CD14-positive monocyte (primary cell): ENCODE measurements around the gene PLXNA4. TPM values are rescaled to one million over a fixed set of nuclear protein-coding genes. Genes with fewer than 3 reads are reported as not detected.
A peak's percentile ranks its signal among the peaks of the same experiment; 100 is the strongest.

Experiments used
- DNase-seq, 3 donors: peaks; one replicate each; pipeline ENCODE4 v3.0.0-alpha.2; 2011 to 2022
- H2AFZ ChIP-seq: 2 replicates; pipeline ENCODE4 v1.6.0; 2012; ENCODE audit warnings: mild to moderate bottlenecking, low read depth, low read length, inconsistent platforms; ENCODE audit not compliant: insufficient read depth, poor library complexity, severe bottlenecking
- H3K27ac ChIP-seq, 2 donors: 1 replicate in 1 of 2; 2 replicates in 1 of 2; pipeline ENCODE4 v1.5.1; 2012 to 2013; ENCODE audit warnings: low read length in 2 of 2, control low read depth in 1 of 2, inconsistent platforms in 1 of 2, low read depth in 1 of 2, mild to moderate bottlenecking in 1 of 2
- H3K27me3 ChIP-seq, 2 donors: one replicate each; pipeline versions ENCODE4 v1.6.0 to v1.6.1; 2011 to 2013; ENCODE audit warnings: low read length in 2 of 2; ENCODE audit not compliant: control insufficient read depth in 2 of 2, insufficient read depth in 2 of 2
- H3K36me3 ChIP-seq, 2 donors: replicated peaks in 1 of 2; 1 replicate in 1 of 2; 2 replicates in 1 of 2; pipeline versions ENCODE4 v1.5.1 to v1.6.1; 2012 to 2013; ENCODE audit warnings: low read length in 2 of 2, control low read depth in 1 of 2, inconsistent platforms in 1 of 2, mild to moderate bottlenecking in 1 of 2; ENCODE audit not compliant: insufficient read depth in 2 of 2, control insufficient read depth in 1 of 2
- H3K4me1 ChIP-seq, 2 donors: 1 replicate in 1 of 2; 2 replicates in 1 of 2; pipeline versions ENCODE4 v1.5.1 to v1.6.1; 2012 to 2013; ENCODE audit warnings: low read length in 2 of 2, control low read depth in 1 of 2, inconsistent platforms in 1 of 2, mild to moderate bottlenecking in 1 of 2, moderate library complexity in 1 of 2; ENCODE audit not compliant: insufficient read depth in 2 of 2, control insufficient read depth in 1 of 2
- H3K4me2 ChIP-seq: replicated peaks from 2 replicates; pipeline ENCODE3; 2012; ENCODE audit warnings: low read length, moderate library complexity, mild to moderate bottlenecking; ENCODE audit not compliant: poor library complexity, severe bottlenecking; ENCODE audit errors: extremely low read depth
- H3K4me3 ChIP-seq, 3 experiments: fragments of 200-600 bp in 1 of 3; sonication (generic) in 1 of 3; replicated peaks in 1 of 3; 1 replicate in 2 of 3; 2 replicates in 1 of 3; pipeline ENCODE4 v1.5.1; 2011 to 2013; ENCODE audit warnings: low read length in 3 of 3, mild to moderate bottlenecking in 3 of 3, control low read depth in 2 of 3, low read depth in 2 of 3, inconsistent platforms in 1 of 3, moderate library complexity in 1 of 3
- H3K79me2 ChIP-seq: 2 replicates; pipeline ENCODE4 v1.6.0; 2012; ENCODE audit warnings: mild to moderate bottlenecking, control low read depth, inconsistent platforms, low read length, moderate library complexity; ENCODE audit not compliant: insufficient read depth
- H3K9ac ChIP-seq: 2 replicates; pipeline ENCODE4 v1.6.0; 2017; ENCODE audit warnings: low read length, mild to moderate bottlenecking; ENCODE audit not compliant: insufficient read depth, poor library complexity, severe bottlenecking
- H3K9me3 ChIP-seq, 2 donors: replicated peaks in 1 of 2; 1 replicate in 1 of 2; 2 replicates in 1 of 2; pipeline versions ENCODE4 v1.5.1 to v1.6.1; 2012 to 2013; ENCODE audit warnings: low read length in 2 of 2, control low read depth in 1 of 2; ENCODE audit not compliant: control insufficient read depth in 1 of 2, insufficient read depth in 1 of 2
- H4K20me1 ChIP-seq: 2 replicates; pipeline ENCODE4 v1.6.0; 2012; ENCODE audit warnings: mild to moderate bottlenecking, low read length, control low read depth, moderate library complexity; ENCODE audit not compliant: insufficient read depth
- H3K27ac Mint-ChIP-seq, 7 donors: one replicate each; pipeline ENCODE4 v1.8.0; 2020; ENCODE audit warnings: mild to moderate bottlenecking in 7 of 7, mixed read lengths in 7 of 7, moderate library complexity in 6 of 7, inconsistent platforms in 2 of 7
- H3K27me3 Mint-ChIP-seq, 3 donors: one replicate each; pipeline ENCODE4 v1.8.0; 2021 to 2022; ENCODE audit warnings: low read depth in 3 of 3, mild to moderate bottlenecking in 3 of 3, mixed read lengths in 3 of 3, moderate library complexity in 3 of 3, inconsistent platforms in 1 of 3
- H3K36me3 Mint-ChIP-seq, 2 donors: one replicate each; pipeline ENCODE4 v1.8.0; 2020; ENCODE audit warnings: mixed read lengths in 2 of 2, inconsistent platforms in 1 of 2, mild to moderate bottlenecking in 1 of 2
- H3K4me1 Mint-ChIP-seq: one replicate; pipeline ENCODE4 v1.8.0; 2020; ENCODE audit warnings: mild to moderate bottlenecking, mixed read lengths
- H3K4me3 Mint-ChIP-seq, 2 donors: one replicate each; pipeline ENCODE4 v1.8.0; 2020; ENCODE audit warnings: mild to moderate bottlenecking in 2 of 2, mixed read lengths in 2 of 2, moderate library complexity in 1 of 2
- H3K9me3 Mint-ChIP-seq, 7 donors: one replicate each; pipeline ENCODE4 v1.8.0; 2020 to 2022; ENCODE audit warnings: mixed read lengths in 7 of 7, mild to moderate bottlenecking in 6 of 7, moderate library complexity in 6 of 7, inconsistent platforms in 2 of 7
- WGBS: methylation state at CpG from one replicate; pipeline ENCODE4 v1.1.5; 2013; ENCODE audit warnings: missing lambda C conversion rate; ENCODE audit not compliant: insufficient coverage; 5-methylcytosine and 5-hydroxymethylcytosine counted together
- intact Hi-C, 2 donors: fragments of 100-400 bp; cut with micrococcal nuclease; formaldehyde crosslinking; loops; one replicate each; pipeline versions ENCODE4 v1.15.0 to v1.15.1; 2023
- polyA plus RNA-seq, 3 donors: library from polyadenylated mRNA; depleted of rRNA in 1 of 3; unstranded in 2 of 3; stranded (reverse) in 1 of 3; fragments of 300-500 nt in 2 of 3; fragments of >200 nt in 1 of 3; fragmentation: Illumina TruSeq in 2 of 3; gene quantifications; 1 replicate in 2 of 3; 2 replicates in 1 of 3; pipeline ENCODE4 v1.2.3, GENCODE V29; 2012 to 2021
- TF ChIP-seq, protein P1 (sequence below): fragments of 200-600 bp; IDR thresholded peaks from one replicate; pipeline ENCODE4 v1.8.0; 2022; ENCODE audit warnings: antibody characterized with exemption, mild to moderate bottlenecking

Gene PLXNA4
- polyA plus RNA-seq, 3 donors: not detected

- Histone ChIP-seq H3K4me3 (no peak overlapping the region), H4K20me1 (no peaks in the 10 kb centered on the region), H3K9me3 (no peaks in the 10 kb centered on the region), H2AFZ (no peak overlapping the region), H3K36me3 (no peaks in the 10 kb centered on the region), H3K4me2 (no peak overlapping the region), H3K79me2 (no peaks in the 10 kb centered on the region), H3K27ac (no peak overlapping the region), H3K27me3 (no peaks in the 10 kb centered on the region), H3K9ac (no peak overlapping the region), H3K4me1 (no peaks in the 10 kb centered on the region)
- Mint-ChIP-seq H3K9me3 (peaks cover 0 to 20% (median 5%) of the 10 kb centered on the region in 7 donors), H3K27me3 (peaks cover 3 to 5% (median 4%) of the 10 kb centered on the region in 3 donors), H3K4me1 (no peaks in the 10 kb centered on the region), H3K36me3 (no peaks in the 10 kb centered on the region), H3K27ac (peak overlapping the region in 1 of 7 donors; percentile 43), H3K4me3 (no peak overlapping the region)
- DNase-seq: no peak
- TF ChIP-seq, protein P1, sequence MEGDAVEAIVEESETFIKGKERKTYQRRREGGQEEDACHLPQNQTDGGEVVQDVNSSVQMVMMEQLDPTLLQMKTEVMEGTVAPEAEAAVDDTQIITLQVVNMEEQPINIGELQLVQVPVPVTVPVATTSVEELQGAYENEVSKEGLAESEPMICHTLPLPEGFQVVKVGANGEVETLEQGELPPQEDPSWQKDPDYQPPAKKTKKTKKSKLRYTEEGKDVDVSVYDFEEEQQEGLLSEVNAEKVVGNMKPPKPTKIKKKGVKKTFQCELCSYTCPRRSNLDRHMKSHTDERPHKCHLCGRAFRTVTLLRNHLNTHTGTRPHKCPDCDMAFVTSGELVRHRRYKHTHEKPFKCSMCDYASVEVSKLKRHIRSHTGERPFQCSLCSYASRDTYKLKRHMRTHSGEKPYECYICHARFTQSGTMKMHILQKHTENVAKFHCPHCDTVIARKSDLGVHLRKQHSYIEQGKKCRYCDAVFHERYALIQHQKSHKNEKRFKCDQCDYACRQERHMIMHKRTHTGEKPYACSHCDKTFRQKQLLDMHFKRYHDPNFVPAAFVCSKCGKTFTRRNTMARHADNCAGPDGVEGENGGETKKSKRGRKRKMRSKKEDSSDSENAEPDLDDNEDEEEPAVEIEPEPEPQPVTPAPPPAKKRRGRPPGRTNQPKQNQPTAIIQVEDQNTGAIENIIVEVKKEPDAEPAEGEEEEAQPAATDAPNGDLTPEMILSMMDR: no peak
- intact Hi-C loops: no loop called here
- 54% methylated on average over 2 of the region's 4 CpGs for WGBS
Observed at GRCh38 chr7:132108563-132108962, 467.7 kb downstream of the PLXNA4 start.

GRCh38 chr7:132106491-132106890 is 469.8 kb downstream of the PLXNA4 start:
- 79% methylated on average over 7 of the region's 7 CpGs for WGBS

More at GRCh38 chr7:132106491-132106890, 469.8 kb downstream of the PLXNA4 start:
- Histone ChIP-seq H3K4me3 (no peak overlapping the region), H3K9ac (no peak overlapping the region), H3K27me3 (no peaks in the 10 kb centered on the region), H3K9me3 (no peaks in the 10 kb centered on the region), H2AFZ (no peak overlapping the region), H3K27ac (no peak overlapping the region), H3K36me3 (no peaks in the 10 kb centered on the region), H3K79me2 (no peaks in the 10 kb centered on the region), H4K20me1 (no peaks in the 10 kb centered on the region), H3K4me2 (no peak overlapping the region), H3K4me1 (no peaks in the 10 kb centered on the region)
- no peak for DNase-seq
- Mint-ChIP-seq H3K36me3 (no peaks in the 10 kb centered on the region), H3K27ac (no peak overlapping the region), H3K9me3 (peaks cover 0 to 27% (median 5%) of the 10 kb centered on the region in 7 donors), H3K27me3 (peaks cover 1 to 3% (median 2%) of the 10 kb centered on the region in 3 donors), H3K4me1 (no peaks in the 10 kb centered on the region), H3K4me3 (no peak overlapping the region)
- TF ChIP-seq, protein P1: no peak
- intact Hi-C loops: no loop called here
